Activated T-cell treated with anti-CD3 and anti-CD28 coated beads for 24 hours (primary cell): ENCODE results near the gene MVB12B.

Source experiments
- DNase-seq: peaks from one replicate; pipeline ENCODE4 v3.0.0-alpha.2; 2020; ENCODE audit warnings: low read depth

MVB12B gene

GRCh38 chr9:126521551-126521950, 194.9 kb downstream of the MVB12B start:
- no peak for DNase-seq

- no peak for DNase-seq
Observed at GRCh38 chr9:126521976-126522590, 195.5 kb downstream of the MVB12B start.

- no peak for DNase-seq
Observed at GRCh38 chr9:126522612-126523356, 196.2 kb downstream of the MVB12B start.

GRCh38 chr9:126523611-126524111, 197.0 kb downstream of the MVB12B start:
- peak; percentile 20 for DNase-seq

GRCh38 chr9:126524353-126525077, 197.9 kb downstream of the MVB12B start:
- no peak for DNase-seq

GRCh38 chr9:126526218-126527108, 199.8 kb downstream of the MVB12B start:
- no peak for DNase-seq

GRCh38 chr9:126527109-126527825, 200.6 kb downstream of the MVB12B start:
- DNase-seq = no peak

- no peak for DNase-seq
Observed at GRCh38 chr9:126528111-126528510, 201.5 kb downstream of the MVB12B start.

- DNase-seq = no peak
Observed at GRCh38 chr9:126528915-126529314, 202.3 kb downstream of the MVB12B start.

GRCh38 chr9:126531035-126531571, 204.5 kb downstream of the MVB12B start:
- DNase-seq = no peak

GRCh38 chr9:126531591-126531990, 205.0 kb downstream of the MVB12B start:
- no peak for DNase-seq

- DNase-seq = no peak
Observed at GRCh38 chr9:126532019-126532462, 205.4 kb downstream of the MVB12B start.

- no peak for DNase-seq
Observed at GRCh38 chr9:126532489-126532888, 205.9 kb downstream of the MVB12B start.

GRCh38 chr9:126532951-126533925, 206.6 kb downstream of the MVB12B start:
- no peak for DNase-seq

GRCh38 chr9:126533926-126534310, 207.3 kb downstream of the MVB12B start:
- no peak for DNase-seq

GRCh38 chr9:126534431-126535186, 208.0 kb downstream of the MVB12B start:
- no peak for DNase-seq

GRCh38 chr9:126536131-126536530, 209.5 kb downstream of the MVB12B start:
- no peak for DNase-seq

- DNase-seq = no peak
Observed at GRCh38 chr9:126536841-126537465, 210.3 kb downstream of the MVB12B start.
